ENCODE data around the gene MAPKBP1.
A peak's percentile ranks its signal among the peaks of the same experiment; 100 is the strongest.
"Not testable (repeated sequence)": the region's sequence is repeated elsewhere in the genome, so short reads cannot be mapped to it uniquely, and the experiment has no call there.

MAPKBP1 gene
- 20.8 to 74.9 (median 37.9) reads per million in 18 experiments for total RNA-seq

DNA sequence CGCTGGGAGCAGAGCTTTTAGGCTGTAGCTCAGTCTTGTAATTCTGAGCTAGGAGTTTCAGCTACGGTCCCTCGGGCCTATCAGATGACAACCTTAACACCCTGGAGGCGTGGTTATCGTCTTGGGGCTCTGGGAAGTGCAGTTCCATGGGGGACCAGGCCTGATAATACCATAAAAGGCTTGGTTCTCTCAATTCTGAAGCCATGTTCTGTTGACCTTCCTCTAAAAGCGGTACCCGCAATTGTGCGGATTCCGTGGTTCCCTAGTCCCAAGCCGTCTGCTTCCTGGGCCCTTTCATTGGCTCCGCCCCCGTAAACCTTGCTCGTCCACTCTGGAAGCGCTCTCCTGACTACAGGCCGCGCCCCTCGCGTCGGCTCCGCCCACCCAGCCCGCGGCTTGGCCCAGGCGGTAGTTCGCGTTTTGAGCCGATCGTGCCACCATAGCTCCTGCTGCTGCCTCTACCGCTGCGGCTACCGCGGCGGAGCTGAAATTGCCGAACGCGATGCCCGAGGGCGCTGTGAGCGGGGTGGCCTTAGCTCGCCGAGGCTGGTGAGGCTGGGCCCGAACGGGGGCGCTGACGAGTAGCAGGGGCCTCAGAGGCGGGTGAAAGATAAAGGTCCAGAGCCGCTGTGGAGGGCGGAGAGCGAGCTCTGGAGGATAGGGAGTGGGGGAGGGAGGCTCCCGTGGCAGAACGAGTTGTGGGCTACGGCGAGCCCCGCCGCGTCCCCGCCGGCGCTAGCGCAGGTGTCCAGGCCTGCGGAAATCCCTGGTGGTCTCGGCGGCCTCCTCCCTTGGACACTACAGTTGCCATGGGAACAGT lies at the start of gene MAPKBP1:
MAPKBP1 (plus strand) TSS at position 423 of the 820 bp plus-strand sequence. CDS start 792 bp downstream, outside the sequence.
- peak; percentile 100 for DNase-seq

- DNase-seq = no peak
Observed at GRCh38 chr15:41727143-41727542, 47.1 kb upstream of the MAPKBP1 start.

DNA sequence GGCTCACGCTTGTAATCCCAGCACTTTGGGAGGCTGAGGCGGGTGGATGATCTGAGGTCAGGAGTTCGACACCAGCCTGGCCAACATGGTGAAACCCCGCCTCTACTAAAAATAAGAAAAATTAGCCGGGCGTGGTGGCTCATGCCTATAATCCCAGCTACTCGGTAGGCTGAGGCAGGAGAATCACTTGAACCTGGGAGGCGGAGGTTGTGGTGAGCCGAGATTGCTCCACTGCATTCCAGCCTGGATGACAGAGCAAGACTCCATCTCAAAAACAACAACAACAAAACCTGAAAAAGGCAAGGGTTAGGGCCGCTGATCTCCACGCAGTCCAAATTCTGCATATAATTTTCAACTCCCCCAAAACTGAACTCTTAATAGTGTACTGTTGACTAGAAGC lies 46.2 kb upstream of the MAPKBP1 start:
- not testable (repeated sequence) for DNase-seq

DNA sequence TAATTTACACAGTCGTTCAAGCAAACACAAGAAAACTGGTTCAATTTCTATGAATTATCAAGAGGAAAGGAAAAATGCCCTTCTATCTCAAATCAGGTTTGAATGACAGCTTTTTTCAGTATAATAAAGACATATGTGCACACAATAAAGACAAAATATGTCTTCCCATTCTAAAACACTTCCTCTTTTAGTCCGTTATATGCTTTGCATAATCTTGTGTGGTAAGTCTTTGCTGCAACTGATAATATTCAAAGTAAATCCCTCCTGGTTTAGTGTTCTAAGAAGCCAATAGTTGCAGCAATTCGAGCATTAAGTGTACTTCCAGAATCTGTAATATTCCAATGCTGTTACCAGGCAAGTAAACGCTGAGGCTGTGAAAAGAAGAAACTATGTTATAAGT lies 43.7 kb upstream of the MAPKBP1 start:
- DNase-seq = peak; percentile 11 to 80

GRCh38 chr15:41732483-41732882 lies 41.8 kb upstream of the MAPKBP1 start:
- no peak for DNase-seq

DNA sequence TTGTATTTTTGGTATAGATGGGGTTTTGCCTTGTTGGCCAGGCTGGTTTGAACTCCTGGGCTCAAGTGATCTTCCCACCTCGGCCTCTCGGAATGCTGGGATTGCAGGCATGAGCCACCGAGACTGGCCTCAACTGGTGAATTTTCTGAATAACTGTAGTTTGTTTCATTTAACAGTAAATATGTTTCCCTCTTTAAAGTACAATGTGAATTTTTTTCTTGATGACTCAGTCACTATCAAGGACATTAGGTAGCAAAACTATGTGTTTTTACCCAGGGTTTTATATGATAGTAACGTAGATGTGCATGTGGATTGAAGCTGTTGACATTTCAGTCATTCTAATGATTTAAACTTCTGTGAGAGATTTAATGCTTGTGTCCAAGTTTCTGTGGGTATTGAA lies 40.2 kb upstream of the MAPKBP1 start:
- no peak for DNase-seq

GRCh38 chr15:41735046-41735445 lies 39.2 kb upstream of the MAPKBP1 start:
- no peak for DNase-seq

- not testable (repeated sequence) for DNase-seq
Observed at GRCh38 chr15:41735492-41735891, 38.8 kb upstream of the MAPKBP1 start.

DNA sequence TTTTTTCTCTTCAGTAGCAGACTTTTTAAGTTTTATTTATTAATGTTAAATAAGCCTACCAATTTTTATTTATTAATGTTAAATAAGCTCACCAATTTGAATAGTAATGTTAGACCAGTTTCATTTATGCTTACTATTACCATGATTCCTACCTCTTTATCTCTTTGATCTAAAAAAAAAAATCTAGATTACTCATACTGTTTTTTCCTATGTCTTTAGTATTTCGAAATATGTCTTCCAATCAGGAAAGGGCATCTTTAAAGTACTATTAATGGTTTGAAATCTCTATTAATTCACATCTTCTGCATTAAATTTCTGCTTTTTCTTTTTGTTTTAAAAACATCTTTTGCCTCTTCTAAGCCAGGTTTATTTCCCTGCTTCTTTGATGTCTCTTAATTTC lies 27.5 kb upstream of the MAPKBP1 start:
- DNase-seq = no peak

DNA sequence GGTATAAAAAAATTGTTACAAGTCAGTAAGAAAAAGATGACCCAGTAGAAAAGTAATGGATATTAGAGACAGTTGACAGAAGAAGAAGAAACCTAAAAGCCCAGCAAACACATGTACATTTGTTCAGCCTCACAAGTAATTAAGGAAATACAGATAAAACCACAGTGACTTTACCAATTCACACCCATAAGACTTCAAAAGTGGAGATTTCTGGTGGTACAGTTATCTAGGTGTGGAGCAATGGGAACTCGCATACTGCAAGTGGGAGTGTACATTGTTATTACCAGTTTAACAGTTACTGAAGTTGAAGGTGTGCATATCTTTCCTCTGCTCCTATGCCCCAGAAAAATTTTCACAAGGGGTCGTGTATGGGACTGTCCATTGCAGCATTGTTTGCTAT lies 18.1 kb upstream of the MAPKBP1 start:
- DNase-seq = no peak

DNA sequence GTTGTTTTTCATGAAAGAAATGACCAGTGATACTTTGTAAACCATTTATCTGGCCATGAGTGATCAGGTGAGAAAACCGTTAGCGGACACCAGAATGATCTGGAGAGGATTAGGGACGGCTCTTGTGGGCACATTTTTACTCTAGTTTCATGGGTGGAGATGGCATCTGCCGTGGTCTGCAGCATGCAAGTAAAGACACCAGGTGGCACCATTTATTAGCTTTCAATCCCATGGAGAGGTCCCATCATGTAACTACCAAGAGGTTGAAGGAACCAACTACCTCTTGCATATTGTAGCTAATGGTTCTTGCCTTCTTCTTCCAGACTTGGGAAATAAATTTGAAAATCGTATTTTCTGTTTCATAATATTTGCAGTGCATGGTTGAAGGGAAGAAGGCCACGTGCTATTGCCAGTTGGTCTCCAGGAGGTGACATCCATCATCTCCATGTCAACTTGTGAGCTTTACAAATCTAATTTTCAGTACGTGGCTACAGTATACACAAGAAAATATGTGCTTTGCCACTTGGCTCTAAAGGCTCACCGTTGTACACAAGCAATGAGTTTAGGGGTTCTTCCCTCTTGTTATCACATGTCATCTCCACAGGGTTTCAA lies 1.5 kb upstream of the MAPKBP1 start:
- peak; percentile 74 to 75 for DNase-seq

DNA sequence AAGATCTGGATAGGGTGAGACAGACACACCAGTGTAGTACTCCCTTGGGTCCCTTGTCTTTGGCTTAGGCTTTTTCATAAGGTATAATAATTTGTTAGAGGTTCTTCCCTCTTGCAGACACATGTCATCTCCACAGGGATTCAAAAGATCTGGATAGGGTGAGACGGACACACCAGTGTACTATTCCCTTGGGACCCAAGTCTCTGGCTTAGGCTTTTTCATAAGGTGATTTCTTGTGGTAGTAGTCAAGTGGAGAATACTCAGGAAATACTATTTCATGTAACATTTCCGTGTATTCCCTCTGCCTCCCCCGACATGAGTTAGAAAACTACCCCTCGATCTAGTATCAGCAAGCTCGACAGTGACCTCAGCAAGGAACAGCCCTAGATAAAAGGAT lies 954 bp upstream of the MAPKBP1 start:
- no peak for DNase-seq

DNA sequence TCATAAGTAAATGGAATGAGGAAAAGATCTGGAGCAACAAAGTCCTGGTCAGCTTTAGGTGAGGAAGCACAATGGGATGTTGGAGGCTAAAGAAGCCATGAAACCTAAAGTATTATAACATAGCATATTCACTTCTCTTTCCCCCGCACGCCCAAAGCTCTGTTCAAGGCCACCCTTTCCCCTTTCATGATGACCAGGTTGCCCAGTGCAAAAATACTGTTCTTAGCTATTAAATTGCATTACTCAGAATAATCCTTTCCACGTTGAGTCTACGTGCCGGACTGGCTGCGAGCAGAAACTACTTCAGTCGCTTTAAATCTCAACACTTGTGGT lies 589 bp upstream of the MAPKBP1 start:
- no peak for DNase-seq

GRCh38 chr15:41774882-41775417 lies 666 bp downstream of the MAPKBP1 start:
- peak in 1 of 2 donors; percentile 59 for DNase-seq

GRCh38 chr15:41775651-41776050 lies 1.4 kb downstream of the MAPKBP1 start:
- DNase-seq = no peak

- DNase-seq = no peak
Observed at GRCh38 chr15:41777421-41777973, 3.2 kb downstream of the MAPKBP1 start.

DNA sequence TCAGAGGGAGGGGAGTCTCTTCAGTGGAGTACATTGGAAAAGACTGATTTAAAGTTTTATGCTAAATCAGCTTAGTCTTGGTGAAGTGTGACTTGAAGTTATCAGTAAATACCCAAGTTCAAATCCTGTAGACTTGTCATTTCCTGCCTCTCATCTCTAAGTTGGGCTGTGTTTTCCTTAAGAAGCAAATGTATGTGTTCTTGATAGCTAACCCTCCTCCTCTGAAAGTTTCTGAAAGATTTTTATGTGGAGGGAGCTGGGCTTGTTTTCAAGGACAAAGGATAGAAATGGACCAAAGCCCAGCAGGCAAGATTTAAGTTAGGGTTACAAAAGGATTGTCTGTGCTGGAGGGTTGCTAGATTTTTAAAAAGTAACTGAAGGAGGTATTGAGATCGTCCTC lies 4.2 kb downstream of the MAPKBP1 start:
- DNase-seq = no peak

- DNase-seq = no peak
Observed at GRCh38 chr15:41779662-41780157, 5.4 kb downstream of the MAPKBP1 start.

DNA sequence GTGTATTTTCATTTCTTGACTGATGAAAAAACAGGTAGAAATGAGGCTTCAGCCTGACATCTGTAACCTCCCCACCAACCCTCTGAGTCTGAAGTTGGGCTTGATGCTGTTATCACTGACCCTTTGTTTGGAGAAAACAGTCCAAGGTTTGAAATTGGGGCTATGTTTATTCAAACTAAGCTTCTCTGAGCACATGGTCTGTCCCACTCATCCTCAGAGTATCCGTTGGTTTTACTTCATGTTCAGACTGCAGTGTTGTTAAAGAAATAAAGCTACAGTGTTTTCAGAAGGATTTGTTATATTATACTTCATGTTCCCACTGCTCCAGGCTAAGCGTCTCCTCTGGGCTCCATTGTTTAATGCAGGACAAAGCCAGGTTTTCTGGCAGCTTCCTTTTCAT lies 6.0 kb downstream of the MAPKBP1 start:
- no peak for DNase-seq

- no peak for DNase-seq
Observed at GRCh38 chr15:41780727-41781126, 6.4 kb downstream of the MAPKBP1 start.

DNA sequence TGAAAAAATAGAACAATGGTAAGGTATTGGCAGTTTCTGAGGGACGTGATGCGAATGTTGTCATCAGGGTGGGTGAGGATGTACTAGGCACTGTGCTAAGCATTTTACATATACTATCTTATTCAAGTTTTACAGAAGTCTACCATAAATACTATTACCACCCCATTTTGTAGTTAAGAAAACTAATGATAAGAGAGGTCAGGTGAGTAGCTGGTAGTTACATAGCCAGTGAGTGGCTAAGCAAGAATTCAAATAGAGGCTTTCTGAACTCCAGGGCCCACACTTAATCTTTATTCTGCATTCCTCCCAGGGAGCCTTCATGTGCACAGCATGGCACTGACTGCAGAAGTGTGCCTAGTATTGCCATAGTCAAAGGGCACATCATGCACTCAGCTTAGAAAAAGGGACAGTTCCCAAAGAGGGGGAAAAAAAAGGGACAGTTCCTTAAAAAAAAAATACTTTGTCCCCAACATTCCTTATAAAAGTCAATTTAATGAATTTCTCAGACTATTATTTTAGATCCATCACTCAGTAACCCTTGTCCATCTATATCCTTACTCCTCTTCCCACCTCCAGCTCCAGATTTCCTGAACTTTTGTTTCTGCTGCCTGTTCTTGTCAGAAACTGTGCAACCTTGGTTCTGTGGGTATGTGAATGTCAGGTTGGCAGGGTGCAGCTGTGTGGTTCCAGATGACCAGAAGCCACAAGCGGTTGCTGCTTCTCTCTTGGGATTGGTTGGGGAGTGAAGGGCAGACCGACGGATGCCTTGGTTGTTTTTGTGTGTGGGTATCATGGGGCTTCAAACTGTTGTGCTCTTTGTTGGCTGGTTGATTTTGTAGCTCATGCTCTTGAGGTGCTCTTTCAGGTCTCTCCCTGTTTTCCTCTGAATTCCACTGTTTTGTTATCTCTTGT lies 8.3 kb downstream of the MAPKBP1 start:
- DNase-seq = no peak

DNA sequence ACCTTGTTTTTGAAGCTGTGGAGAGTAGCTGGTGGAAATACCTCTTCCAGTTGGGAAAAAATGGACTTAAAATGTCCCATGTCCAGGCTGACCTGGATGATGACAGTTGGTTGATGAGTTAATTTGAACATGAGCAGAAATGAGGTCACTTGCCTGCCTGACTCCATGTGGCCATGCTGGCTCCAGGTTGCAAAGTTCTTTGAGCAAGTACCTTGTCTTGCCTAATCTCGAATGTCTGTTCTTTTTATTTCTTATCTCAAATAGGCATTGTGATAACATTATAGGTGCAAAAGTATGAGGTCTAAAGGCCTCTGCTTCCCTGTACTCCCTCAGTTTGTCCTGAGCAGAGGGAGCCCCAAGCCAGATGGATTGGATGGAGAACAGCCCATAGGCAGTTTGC lies 9.0 kb downstream of the MAPKBP1 start:
- DNase-seq = no peak

All from inflammatory macrophage (primary cell).